Lower leg skin (tissue), 4 donors: Measurements from ENCODE around the gene POLN. TPM values are rescaled to one million over a fixed set of nuclear protein-coding genes. Genes with fewer than 3 reads are reported as not detected.

ENCODE experiments used
- DNase-seq, 2 donors: peaks; one replicate each; pipeline ENCODE4 v3.0.0-alpha.2; 2019; ENCODE audit warnings: low spot score in 2 of 2
- H3K4me3 ChIP-seq: fragments of 200-600 bp; sonication (generic); 2 replicates; pipeline ENCODE4 v1.5.1; 2017; ENCODE audit warnings: mild to moderate bottlenecking, low read depth; ENCODE audit not compliant: poor library complexity, severe bottlenecking
- CTCF ChIP-seq, 3 donors: fragments of 450-650 bp; IDR thresholded peaks; one replicate each; pipeline ENCODE4 v1.5.1; 2016; ENCODE audit warnings: antibody characterized with exemption in 3 of 3, mild to moderate bottlenecking in 3 of 3, moderate library complexity in 2 of 3
- POLR2A ChIP-seq, 2 donors: fragments of 450-650 bp; IDR thresholded peaks; one replicate each; pipeline ENCODE4 v1.6.1; 2016 to 2017; ENCODE audit warnings: antibody characterized with exemption in 2 of 2, mild to moderate bottlenecking in 1 of 2, moderate library complexity in 1 of 2
- WGBS, 2 donors: methylation state at CpG; one replicate each; pipeline ENCODE4 v1.1.5; 2018; 5-methylcytosine and 5-hydroxymethylcytosine counted together
- intact Hi-C: fragments of 100-400 bp; cut with DNase I; formaldehyde crosslinking; loops from one replicate; pipeline ENCODE4 v1.15.0; 2023; ENCODE audit warnings: low total_unique reads
- total RNA-seq, 4 donors: library from RNA; depleted of rRNA; stranded (reverse); fragments of >200 nt; gene quantifications; one replicate each; pipeline ENCODE4 v1.1.0, GENCODE V29; 2016

POLN gene
- total RNA-seq, 4 donors from 2014 or later: 0.30 to 3.3 (median 0.89) TPM

- TF ChIP-seq POLR2A (IDR thresholded peaks at IDR 0.05): no peak
- TF ChIP-seq CTCF (IDR thresholded peaks at IDR 0.05): no peak
- intact Hi-C loops: loop anchor here (10.0 kb wide), 1 partner anchor 1549 kb away; no protein-coding TSS in a partner anchor
- H3K4me3 ChIP-seq: no peak overlapping the region
- 56 to 71% methylated on average over 12 to 15 of the region's 15 CpGs for WGBS, 2 donors
- DNase-seq: no peak
These were observed 175.8 kb downstream of the POLN start for GRCh38 chr4:2066011-2066551.

GRCh38 chr4:2065106-2065930 is 176.6 kb downstream of the POLN start:
- H3K4me3 ChIP-seq: no peak overlapping the region
- intact Hi-C loops: loop anchor here (10.0 kb wide), 1 partner anchor 1549 kb away; no protein-coding TSS in a partner anchor
- no peak for DNase-seq
- 76 to 77% methylated on average over 23 to 24 of the region's 24 CpGs for WGBS, 2 donors
- TF ChIP-seq CTCF (IDR thresholded peaks at IDR 0.05): no peak
- no peak for TF ChIP-seq POLR2A (IDR thresholded peaks at IDR 0.05)

GRCh38 chr4:2064276-2064991 is 177.5 kb downstream of the POLN start:
- DNase-seq: no peak
- TF ChIP-seq CTCF (IDR thresholded peaks at IDR 0.05) (no peak), POLR2A (IDR thresholded peaks at IDR 0.05) (no peak)
- 68 to 77% methylated on average over 20 to 40 of the region's 40 CpGs for WGBS, 2 donors
- H3K4me3 ChIP-seq: no peak overlapping the region
- intact Hi-C loops: loop anchor here (10.0 kb wide), 1 partner anchor 1550 kb away; no protein-coding TSS in a partner anchor

- intact Hi-C loops: loop anchor here (10.0 kb wide), 1 partner anchor 1551 kb away; no protein-coding TSS in a partner anchor
- 89 to 92% methylated on average over 47 to 51 of the region's 53 CpGs for WGBS, 2 donors
- TF ChIP-seq POLR2A (IDR thresholded peaks at IDR 0.05) (no peak), CTCF (IDR thresholded peaks at IDR 0.05) (no peak)
- no peak for DNase-seq
- no peak overlapping the region for H3K4me3 ChIP-seq
These were observed 178.2 kb downstream of the POLN start for GRCh38 chr4:2063557-2064275.

- TF ChIP-seq POLR2A (IDR thresholded peaks at IDR 0.05) (no peak), CTCF (IDR thresholded peaks at IDR 0.05) (no peak)
- no peak overlapping the region for H3K4me3 ChIP-seq
- no peak for DNase-seq
- WGBS, 2 donors: 34 to 60% methylated on average over 8 to 14 of the region's 16 CpGs
- intact Hi-C loops: loop anchor here (10.0 kb wide), 1 partner anchor 1552 kb away; no protein-coding TSS in a partner anchor
These were observed 179.0 kb downstream of the POLN start for GRCh38 chr4:2062808-2063524.
